ENCODE measurements around the gene FARP2. TPM values are rescaled to one million over a fixed set of nuclear protein-coding genes. Genes with fewer than 3 reads are reported as not detected.
"Not testable (repeated sequence)": the region's sequence is repeated elsewhere in the genome, so short reads cannot be mapped to it uniquely, and the experiment has no call there.

The FARP2 gene
- total and polyA plus RNA-seq, 4 donors, result 37.5 to 67.3 (median 52.1) TPM

GRCh38 chr2:241378816-241379215, 22.7 kb downstream of the FARP2 start:
- no peaks in the 10 kb centered on the region for H3K9me3 ChIP-seq (ENCODE audit: control insufficient read depth, insufficient read depth, low read length)
- no peak overlapping the region for H3K4me3 ChIP-seq (ENCODE audit: low read depth, low read length)
- H3K27me3 ChIP-seq (ENCODE audit: control insufficient read depth, insufficient read depth, low read length), result no peaks in the 10 kb centered on the region
- no peak overlapping the region for H3K27ac ChIP-seq (ENCODE audit: low read depth, low read length)
- H3K4me1 ChIP-seq (ENCODE audit: control insufficient read depth, insufficient read depth, low read length), result peaks cover 9% of the 10 kb centered on the region
- no peak for DNase-seq (ENCODE audit: low read depth in 4 of 6, low spot score in 6 of 6)
- WGBS (ENCODE audit: insufficient coverage), result no CpG with 5 or more reads among the region's 2 CpGs
- peaks cover 15% of the 10 kb centered on the region for H3K36me3 ChIP-seq (ENCODE audit: control insufficient read depth, insufficient read depth, low read length)

- DNase-seq (ENCODE audit: low read depth in 4 of 6, low spot score in 6 of 6), result peak in 1 of 6 donors; percentile 21
- 90% methylated on average over 3 of the region's 9 CpGs for WGBS (ENCODE audit: insufficient coverage)
- no peak overlapping the region for H3K4me3 ChIP-seq (ENCODE audit: low read depth, low read length)
These were observed 23.7 kb downstream of the FARP2 start for GRCh38 chr2:241379481-241380480.

GRCh38 chr2:241381872-241382271, 25.8 kb downstream of the FARP2 start:
- DNase-seq (ENCODE audit: low read depth in 4 of 6, low spot score in 6 of 6), result no peak
- no peak overlapping the region for H3K4me3 ChIP-seq (ENCODE audit: low read depth, low read length)
- H3K36me3 ChIP-seq (ENCODE audit: control insufficient read depth, insufficient read depth, low read length), result peaks cover 4% of the 10 kb centered on the region
- H3K9me3 ChIP-seq (ENCODE audit: control insufficient read depth, insufficient read depth, low read length), result no peaks in the 10 kb centered on the region
- peaks cover 15% of the 10 kb centered on the region for H3K4me1 ChIP-seq (ENCODE audit: control insufficient read depth, insufficient read depth, low read length)
- H3K27ac ChIP-seq (ENCODE audit: low read depth, low read length), result no peak overlapping the region
- no peaks in the 10 kb centered on the region for H3K27me3 ChIP-seq (ENCODE audit: control insufficient read depth, insufficient read depth, low read length)
- 66% methylated on average over 2 of the region's 4 CpGs for WGBS (ENCODE audit: insufficient coverage)

More at GRCh38 chr2:241379481-241380480, 23.7 kb downstream of the FARP2 start:
- peak overlapping the region; percentile 57 for H3K27ac ChIP-seq (ENCODE audit: low read depth, low read length)
- H3K4me1 ChIP-seq (ENCODE audit: control insufficient read depth, insufficient read depth, low read length), result peaks cover 9% of the 10 kb centered on the region
- H3K36me3 ChIP-seq (ENCODE audit: control insufficient read depth, insufficient read depth, low read length), result peaks cover 11% of the 10 kb centered on the region
- H3K9me3 ChIP-seq (ENCODE audit: control insufficient read depth, insufficient read depth, low read length), result no peaks in the 10 kb centered on the region
- H3K27me3 ChIP-seq (ENCODE audit: control insufficient read depth, insufficient read depth, low read length), result no peaks in the 10 kb centered on the region

- H3K4me3 ChIP-seq (ENCODE audit: low read depth, low read length); H3K9me3 ChIP-seq (ENCODE audit: control insufficient read depth, insufficient read depth, low read length); H3K36me3 ChIP-seq (ENCODE audit: control insufficient read depth, insufficient read depth, low read length); H3K27me3 ChIP-seq (ENCODE audit: control insufficient read depth, insufficient read depth, low read length); H3K27ac ChIP-seq (ENCODE audit: low read depth, low read length); DNase-seq (ENCODE audit: low read depth in 4 of 6, low spot score in 6 of 6): not testable (repeated sequence)
- WGBS (ENCODE audit: insufficient coverage), result 80% methylated on average over 1 of the region's 7 CpGs
- H3K4me1 ChIP-seq (ENCODE audit: control insufficient read depth, insufficient read depth, low read length), result peaks cover 15% of the 10 kb centered on the region
These were observed 29.4 kb downstream of the FARP2 start for GRCh38 chr2:241385450-241385849.

- no peak overlapping the region for H3K4me3 ChIP-seq (ENCODE audit: low read depth, low read length)
- H3K4me1 ChIP-seq (ENCODE audit: control insufficient read depth, insufficient read depth, low read length), result peaks cover 11% of the 10 kb centered on the region
- H3K9me3 ChIP-seq (ENCODE audit: control insufficient read depth, insufficient read depth, low read length), result peaks cover 2% of the 10 kb centered on the region
- H3K27me3 ChIP-seq (ENCODE audit: control insufficient read depth, insufficient read depth, low read length), result no peaks in the 10 kb centered on the region
- 39% methylated on average over 6 of the region's 6 CpGs for WGBS (ENCODE audit: insufficient coverage)
- H3K27ac ChIP-seq (ENCODE audit: low read depth, low read length), result no peak overlapping the region
- peaks cover 4% of the 10 kb centered on the region for H3K36me3 ChIP-seq (ENCODE audit: control insufficient read depth, insufficient read depth, low read length)
- peak in 2 of 6 donors; percentile 16 to 71 for DNase-seq (ENCODE audit: low read depth in 4 of 6, low spot score in 6 of 6)
These were observed 30.4 kb downstream of the FARP2 start for GRCh38 chr2:241386519-241386918.

- H3K4me3 ChIP-seq (ENCODE audit: low read depth, low read length), result no peak overlapping the region
- H3K9me3 ChIP-seq (ENCODE audit: control insufficient read depth, insufficient read depth, low read length), result peaks cover 2% of the 10 kb centered on the region
- no peaks in the 10 kb centered on the region for H3K27me3 ChIP-seq (ENCODE audit: control insufficient read depth, insufficient read depth, low read length)
- peaks cover 7% of the 10 kb centered on the region for H3K4me1 ChIP-seq (ENCODE audit: control insufficient read depth, insufficient read depth, low read length)
- H3K36me3 ChIP-seq (ENCODE audit: control insufficient read depth, insufficient read depth, low read length), result no peaks in the 10 kb centered on the region
- no CpG with 5 or more reads among the region's 2 CpGs for WGBS (ENCODE audit: insufficient coverage)
- no peak overlapping the region for H3K27ac ChIP-seq (ENCODE audit: low read depth, low read length)
- DNase-seq (ENCODE audit: low read depth in 4 of 6, low spot score in 6 of 6), result no peak
These were observed 33.6 kb downstream of the FARP2 start for GRCh38 chr2:241389697-241390096.

GRCh38 chr2:241390301-241391206, 34.5 kb downstream of the FARP2 start:
- H3K36me3 ChIP-seq (ENCODE audit: control insufficient read depth, insufficient read depth, low read length), result no peaks in the 10 kb centered on the region
- peaks cover 2% of the 10 kb centered on the region for H3K9me3 ChIP-seq (ENCODE audit: control insufficient read depth, insufficient read depth, low read length)
- no peak overlapping the region for H3K27ac ChIP-seq (ENCODE audit: low read depth, low read length)
- no peak overlapping the region for H3K4me3 ChIP-seq (ENCODE audit: low read depth, low read length)
- 83% methylated on average over 6 of the region's 9 CpGs for WGBS (ENCODE audit: insufficient coverage)
- no peak for DNase-seq (ENCODE audit: low read depth in 4 of 6, low spot score in 6 of 6)
- H3K4me1 ChIP-seq (ENCODE audit: control insufficient read depth, insufficient read depth, low read length), result peaks cover 7% of the 10 kb centered on the region
- H3K27me3 ChIP-seq (ENCODE audit: control insufficient read depth, insufficient read depth, low read length), result no peaks in the 10 kb centered on the region

GRCh38 chr2:241391892-241392665, 36.0 kb downstream of the FARP2 start:
- H3K4me1 ChIP-seq (ENCODE audit: control insufficient read depth, insufficient read depth, low read length), result no peaks in the 10 kb centered on the region
- peaks cover 2% of the 10 kb centered on the region for H3K9me3 ChIP-seq (ENCODE audit: control insufficient read depth, insufficient read depth, low read length)
- WGBS (ENCODE audit: insufficient coverage), result 63% methylated on average over 5 of the region's 6 CpGs
- DNase-seq (ENCODE audit: low read depth in 4 of 6, low spot score in 6 of 6), result peak in 1 of 6 donors; percentile 32
- no peaks in the 10 kb centered on the region for H3K27me3 ChIP-seq (ENCODE audit: control insufficient read depth, insufficient read depth, low read length)
- no peak overlapping the region for H3K27ac ChIP-seq (ENCODE audit: low read depth, low read length)
- no peak overlapping the region for H3K4me3 ChIP-seq (ENCODE audit: low read depth, low read length)
- H3K36me3 ChIP-seq (ENCODE audit: control insufficient read depth, insufficient read depth, low read length), result no peaks in the 10 kb centered on the region

- H3K4me3 ChIP-seq (ENCODE audit: low read depth, low read length); H3K27me3 ChIP-seq (ENCODE audit: control insufficient read depth, insufficient read depth, low read length); DNase-seq (ENCODE audit: low read depth in 4 of 6, low spot score in 6 of 6); H3K27ac ChIP-seq (ENCODE audit: low read depth, low read length); H3K4me1 ChIP-seq (ENCODE audit: control insufficient read depth, insufficient read depth, low read length); H3K9me3 ChIP-seq (ENCODE audit: control insufficient read depth, insufficient read depth, low read length); H3K36me3 ChIP-seq (ENCODE audit: control insufficient read depth, insufficient read depth, low read length): not testable (repeated sequence)
- WGBS (ENCODE audit: insufficient coverage), result 100% methylated on average over 1 of the region's 4 CpGs
These were observed 36.7 kb downstream of the FARP2 start for GRCh38 chr2:241392753-241393152.
